GM23338 (cell line): ENCODE data around the gene LDLRAD3. TPM values are rescaled to one million over a fixed set of nuclear protein-coding genes. Genes with fewer than 3 reads are reported as not detected.

ENCODE experiments used
- ATAC-seq: fragments of 200-7000 bp; cut with Tn5 transposase; 3 replicates; pipeline ENCODE4 v1.9.1; 2020
- DNase-seq: peaks from one replicate; pipeline ENCODE4 v3.0.0-alpha.2; 2015; ENCODE audit warnings: low spot score
- H2AFZ ChIP-seq: fragments of 200-600 bp; sonication (generic); 2 replicates; pipeline ENCODE4 v1.8.0; 2016; ENCODE audit warnings: antibody characterized with exemption, mild to moderate bottlenecking, moderate library complexity
- H3F3A ChIP-seq: fragments of 200-600 bp; sonication (generic); replicated peaks from 2 replicates; pipeline ENCODE4 v1.8.0; 2017; ENCODE audit warnings: antibody characterized with exemption, mixed run types, low read depth
- H3K27ac ChIP-seq: fragments of 200-600 bp; sonication (generic); 2 replicates; pipeline ENCODE4 v1.6.1; 2016; ENCODE audit warnings: low read depth
- H3K27me3 ChIP-seq: fragments of 200-600 bp; sonication (generic); 2 replicates; pipeline ENCODE4 v1.8.0; 2016; ENCODE audit warnings: mild to moderate bottlenecking, mixed run types, moderate library complexity; ENCODE audit not compliant: insufficient read depth
- H3K36me3 ChIP-seq: fragments of 200-600 bp; sonication (generic); 2 replicates; pipeline ENCODE4 v1.8.0; 2016; ENCODE audit warnings: mild to moderate bottlenecking; ENCODE audit not compliant: insufficient read depth
- H3K4me1 ChIP-seq: fragments of 200-600 bp; sonication (generic); 2 replicates; pipeline ENCODE4 v1.8.0; 2016; ENCODE audit warnings: mild to moderate bottlenecking, moderate library complexity; ENCODE audit not compliant: insufficient read depth
- H3K4me2 ChIP-seq: fragments of 200-600 bp; sonication (generic); 2 replicates; pipeline ENCODE4 v1.7.1; 2017; ENCODE audit warnings: mixed run types
- H3K4me3 ChIP-seq: fragments of 200-600 bp; sonication (generic); 2 replicates; pipeline ENCODE4 v1.6.1; 2016; ENCODE audit warnings: mixed run types
- H3K79me2 ChIP-seq: fragments of 200-600 bp; sonication (generic); replicated peaks from 2 replicates; pipeline ENCODE4 v1.8.0; 2017; ENCODE audit warnings: mild to moderate bottlenecking; ENCODE audit not compliant: insufficient read depth
- H3K9me2 ChIP-seq: fragments of 200-600 bp; sonication (generic); 2 replicates; pipeline ENCODE4 v1.8.0; 2017; ENCODE audit not compliant: insufficient read depth
- H4K20me1 ChIP-seq: fragments of 200-600 bp; sonication (generic); replicated peaks from 2 replicates; pipeline ENCODE4 v1.8.0; 2017; ENCODE audit warnings: mild to moderate bottlenecking; ENCODE audit not compliant: insufficient read depth
- H3K27ac Mint-ChIP-seq: 2 replicates; pipeline ENCODE4 v1.8.0; 2020; ENCODE audit warnings: inconsistent platforms, mild to moderate bottlenecking, moderate library complexity, mixed read lengths
- H3K27me3 Mint-ChIP-seq: 3 replicates; pipeline ENCODE4 v1.8.0; 2022; ENCODE audit warnings: low read depth, mild to moderate bottlenecking, moderate library complexity, mixed read lengths, inconsistent platforms; ENCODE audit not compliant: insufficient read depth, poor library complexity
- H3K36me3 Mint-ChIP-seq: 3 replicates; pipeline ENCODE4 v1.8.0; 2021; ENCODE audit warnings: low read depth, mild to moderate bottlenecking, inconsistent platforms, moderate library complexity, mixed read lengths
- H3K4me1 Mint-ChIP-seq: 3 replicates; pipeline ENCODE4 v1.8.0; 2020; ENCODE audit warnings: mild to moderate bottlenecking, inconsistent platforms, mixed read lengths
- H3K4me3 Mint-ChIP-seq: 3 replicates; pipeline ENCODE4 v1.8.0; 2021; ENCODE audit warnings: moderate library complexity, mild to moderate bottlenecking, inconsistent platforms, mixed read lengths
- H3K9me3 Mint-ChIP-seq: 3 replicates; pipeline ENCODE4 v1.8.0; 2020; ENCODE audit warnings: moderate library complexity, mild to moderate bottlenecking, inconsistent platforms, mixed read lengths
- CREB1 ChIP-seq: fragments of 250-450 bp; sonication (Bioruptor Pico); IDR thresholded peaks from 2 replicates; pipeline ENCODE4 v1.5.0; 2020; ENCODE audit warnings: low read depth, mild to moderate bottlenecking, moderate library complexity
- ETS1 ChIP-seq: IDR thresholded peaks from 2 replicates; pipeline ENCODE4 v1.6.1; 2016; ENCODE audit warnings: antibody characterized with exemption
- EZH2 ChIP-seq: fragments of 200-600 bp; sonication (generic); IDR thresholded peaks from one replicate; pipeline ENCODE4 v1.8.0; 2017; ENCODE audit warnings: antibody characterized with exemption, mild to moderate bottlenecking, low read depth; ENCODE audit not compliant: unreplicated experiment
- EZH2phosphoT487 ChIP-seq: fragments of 200-600 bp; sonication (generic); IDR thresholded peaks from one replicate; pipeline ENCODE4 v1.8.1; 2018; ENCODE audit warnings: antibody characterized with exemption; ENCODE audit not compliant: unreplicated experiment
- JUNB ChIP-seq: IDR thresholded peaks from one replicate; pipeline ENCODE4 v1.6.1; 2016; ENCODE audit warnings: antibody characterized with exemption; ENCODE audit not compliant: unreplicated experiment
- NANOG ChIP-seq: IDR thresholded peaks from 2 replicates; pipeline ENCODE4 v1.6.1; 2016; ENCODE audit warnings: antibody characterized with exemption, borderline replicate concordance
- POLR2AphosphoS5 ChIP-seq: IDR thresholded peaks from 2 replicates; pipeline ENCODE4 v1.6.1; 2016; ENCODE audit warnings: antibody characterized with exemption, low read depth
- REST ChIP-seq: IDR thresholded peaks from one replicate; pipeline ENCODE4 v1.6.1; 2018; ENCODE audit warnings: antibody characterized with exemption; ENCODE audit not compliant: unreplicated experiment
- STAT1 ChIP-seq: IDR thresholded peaks from one replicate; pipeline ENCODE4 v1.6.1; 2016; ENCODE audit warnings: antibody characterized with exemption; ENCODE audit not compliant: unreplicated experiment
- ZNF114 ChIP-seq: fragments of 250-450 bp; sonication (Bioruptor Pico); IDR thresholded peaks from 2 replicates; pipeline ENCODE4 v1.5.0; 2020; ENCODE audit warnings: mild to moderate bottlenecking, moderate library complexity
- polyA plus RNA-seq: library from polyadenylated mRNA; unstranded; fragments of >200 nt; fragmentation: Nextera tagmentation; extraction: Ambion mirVana; gene quantifications from 2 replicates; pipeline ENCODE4 v1.2.1, GENCODE V29; 2016
- total RNA-seq: library from RNA; depleted of rRNA; stranded (reverse); fragments of >200 nt; shearing (Covaris generic); gene quantifications from 2 replicates; pipeline ENCODE4 v1.2.3, GENCODE V29; 2014
- TF ChIP-seq, protein P1 (sequence below): fragments of 250-450 bp; sonication (Bioruptor Pico); IDR thresholded peaks from 2 replicates; pipeline ENCODE4 v1.5.0; 2020; ENCODE audit warnings: mild to moderate bottlenecking, moderate library complexity
- TF ChIP-seq, protein P2 (sequence below), 2 experiments: fragments of 200-600 bp in 1 of 2; sonication (generic) in 1 of 2; conservative IDR thresholded peaks; 2 replicates each; pipeline versions ENCODE4 v1.5.1 to v1.6.1; 2016 to 2017; ENCODE audit warnings: antibody characterized with exemption in 2 of 2, low read depth in 2 of 2, mild to moderate bottlenecking in 2 of 2, moderate library complexity in 1 of 2

Gene LDLRAD3
- total and polyA plus RNA-seq, 2 experiments from 2014 or later = 8.5 to 19.4 TPM

- no peak overlapping the region for H3K27ac Mint-ChIP-seq
- Histone ChIP-seq H2AFZ (no peak overlapping the region), H3K4me2 (no peak overlapping the region), H3K79me2 (peaks cover 11% of the 10 kb centered on the region; the same call in 1 of the 2 replicates), H3F3A (no peaks in the 10 kb centered on the region), H3K36me3 (peaks cover 5% of the 10 kb centered on the region; the same call in 1 of the 2 replicates), H3K27me3 (no peaks in the 10 kb centered on the region), H4K20me1 (no peaks in the 10 kb centered on the region), H3K4me1 (peaks cover 12% of the 10 kb centered on the region), H3K9me2 (no peaks in the 10 kb centered on the region), H3K4me3 (no peak overlapping the region), H3K27ac (no peak overlapping the region)
- peaks cover 18% of the 10 kb centered on the region for H3K4me1 Mint-ChIP-seq
- no peak for ATAC-seq
- DNase-seq = no peak
- H3K4me3 Mint-ChIP-seq = no peak overlapping the region
- H3K36me3 Mint-ChIP-seq = peaks cover 45% of the 10 kb centered on the region
- H3K9me3 Mint-ChIP-seq = peaks cover 30% of the 10 kb centered on the region
- H3K27me3 Mint-ChIP-seq = peaks cover 2% of the 10 kb centered on the region
- TF ChIP-seq ZNF114 (no peak), NANOG (no peak), ETS1 (no peak), EZH2 (no peak), STAT1 (no peak), REST (no peak), JUNB (no peak), CREB1 (CRISPR knock-in tag) (no peak), POLR2AphosphoS5 (no peak), EZH2phosphoT487 (no peak)
- TF ChIP-seq, protein P1, sequence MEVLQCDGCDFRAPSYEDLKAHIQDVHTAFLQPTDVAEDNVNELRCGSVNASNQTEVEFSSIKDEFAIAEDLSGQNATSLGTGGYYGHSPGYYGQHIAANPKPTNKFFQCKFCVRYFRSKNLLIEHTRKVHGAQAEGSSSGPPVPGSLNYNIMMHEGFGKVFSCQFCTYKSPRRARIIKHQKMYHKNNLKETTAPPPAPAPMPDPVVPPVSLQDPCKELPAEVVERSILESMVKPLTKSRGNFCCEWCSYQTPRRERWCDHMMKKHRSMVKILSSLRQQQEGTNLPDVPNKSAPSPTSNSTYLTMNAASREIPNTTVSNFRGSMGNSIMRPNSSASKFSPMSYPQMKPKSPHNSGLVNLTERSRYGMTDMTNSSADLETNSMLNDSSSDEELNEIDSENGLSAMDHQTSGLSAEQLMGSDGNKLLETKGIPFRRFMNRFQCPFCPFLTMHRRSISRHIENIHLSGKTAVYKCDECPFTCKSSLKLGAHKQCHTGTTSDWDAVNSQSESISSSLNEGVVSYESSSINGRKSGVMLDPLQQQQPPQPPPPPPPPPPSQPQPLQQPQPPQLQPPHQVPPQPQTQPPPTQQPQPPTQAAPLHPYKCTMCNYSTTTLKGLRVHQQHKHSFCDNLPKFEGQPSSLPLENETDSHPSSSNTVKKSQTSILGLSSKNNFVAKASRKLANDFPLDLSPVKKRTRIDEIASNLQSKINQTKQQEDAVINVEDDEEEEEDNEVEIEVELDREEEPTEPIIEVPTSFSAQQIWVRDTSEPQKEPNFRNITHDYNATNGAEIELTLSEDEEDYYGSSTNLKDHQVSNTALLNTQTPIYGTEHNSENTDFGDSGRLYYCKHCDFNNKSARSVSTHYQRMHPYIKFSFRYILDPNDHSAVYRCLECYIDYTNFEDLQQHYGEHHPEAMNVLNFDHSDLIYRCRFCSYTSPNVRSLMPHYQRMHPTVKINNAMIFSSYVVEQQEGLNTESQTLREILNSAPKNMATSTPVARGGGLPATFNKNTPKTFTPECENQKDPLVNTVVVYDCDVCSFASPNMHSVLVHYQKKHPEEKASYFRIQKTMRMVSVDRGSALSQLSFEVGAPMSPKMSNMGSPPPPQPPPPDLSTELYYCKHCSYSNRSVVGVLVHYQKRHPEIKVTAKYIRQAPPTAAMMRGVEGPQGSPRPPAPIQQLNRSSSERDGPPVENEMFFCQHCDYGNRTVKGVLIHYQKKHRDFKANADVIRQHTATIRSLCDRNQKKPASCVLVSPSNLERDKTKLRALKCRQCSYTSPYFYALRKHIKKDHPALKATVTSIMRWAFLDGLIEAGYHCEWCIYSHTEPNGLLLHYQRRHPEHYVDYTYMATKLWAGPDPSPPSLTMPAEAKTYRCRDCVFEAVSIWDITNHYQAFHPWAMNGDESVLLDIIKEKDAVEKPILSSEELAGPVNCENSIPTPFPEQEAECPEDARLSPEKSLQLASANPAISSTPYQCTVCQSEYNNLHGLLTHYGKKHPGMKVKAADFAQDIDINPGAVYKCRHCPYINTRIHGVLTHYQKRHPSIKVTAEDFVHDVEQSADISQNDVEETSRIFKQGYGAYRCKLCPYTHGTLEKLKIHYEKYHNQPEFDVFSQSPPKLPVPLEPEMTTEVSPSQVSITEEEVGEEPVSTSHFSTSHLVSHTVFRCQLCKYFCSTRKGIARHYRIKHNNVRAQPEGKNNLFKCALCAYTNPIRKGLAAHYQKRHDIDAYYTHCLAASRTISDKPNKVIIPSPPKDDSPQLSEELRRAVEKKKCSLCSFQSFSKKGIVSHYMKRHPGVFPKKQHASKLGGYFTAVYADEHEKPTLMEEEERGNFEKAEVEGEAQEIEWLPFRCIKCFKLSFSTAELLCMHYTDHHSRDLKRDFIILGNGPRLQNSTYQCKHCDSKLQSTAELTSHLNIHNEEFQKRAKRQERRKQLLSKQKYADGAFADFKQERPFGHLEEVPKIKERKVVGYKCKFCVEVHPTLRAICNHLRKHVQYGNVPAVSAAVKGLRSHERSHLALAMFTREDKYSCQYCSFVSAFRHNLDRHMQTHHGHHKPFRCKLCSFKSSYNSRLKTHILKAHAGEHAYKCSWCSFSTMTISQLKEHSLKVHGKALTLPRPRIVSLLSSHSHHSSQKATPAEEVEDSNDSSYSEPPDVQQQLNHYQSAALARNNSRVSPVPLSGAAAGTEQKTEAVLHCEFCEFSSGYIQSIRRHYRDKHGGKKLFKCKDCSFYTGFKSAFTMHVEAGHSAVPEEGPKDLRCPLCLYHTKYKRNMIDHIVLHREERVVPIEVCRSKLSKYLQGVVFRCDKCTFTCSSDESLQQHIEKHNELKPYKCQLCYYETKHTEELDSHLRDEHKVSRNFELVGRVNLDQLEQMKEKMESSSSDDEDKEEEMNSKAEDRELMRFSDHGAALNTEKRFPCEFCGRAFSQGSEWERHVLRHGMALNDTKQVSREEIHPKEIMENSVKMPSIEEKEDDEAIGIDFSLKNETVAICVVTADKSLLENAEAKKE (CRISPR knock-in tag) = no peak
- TF ChIP-seq, protein P2, sequence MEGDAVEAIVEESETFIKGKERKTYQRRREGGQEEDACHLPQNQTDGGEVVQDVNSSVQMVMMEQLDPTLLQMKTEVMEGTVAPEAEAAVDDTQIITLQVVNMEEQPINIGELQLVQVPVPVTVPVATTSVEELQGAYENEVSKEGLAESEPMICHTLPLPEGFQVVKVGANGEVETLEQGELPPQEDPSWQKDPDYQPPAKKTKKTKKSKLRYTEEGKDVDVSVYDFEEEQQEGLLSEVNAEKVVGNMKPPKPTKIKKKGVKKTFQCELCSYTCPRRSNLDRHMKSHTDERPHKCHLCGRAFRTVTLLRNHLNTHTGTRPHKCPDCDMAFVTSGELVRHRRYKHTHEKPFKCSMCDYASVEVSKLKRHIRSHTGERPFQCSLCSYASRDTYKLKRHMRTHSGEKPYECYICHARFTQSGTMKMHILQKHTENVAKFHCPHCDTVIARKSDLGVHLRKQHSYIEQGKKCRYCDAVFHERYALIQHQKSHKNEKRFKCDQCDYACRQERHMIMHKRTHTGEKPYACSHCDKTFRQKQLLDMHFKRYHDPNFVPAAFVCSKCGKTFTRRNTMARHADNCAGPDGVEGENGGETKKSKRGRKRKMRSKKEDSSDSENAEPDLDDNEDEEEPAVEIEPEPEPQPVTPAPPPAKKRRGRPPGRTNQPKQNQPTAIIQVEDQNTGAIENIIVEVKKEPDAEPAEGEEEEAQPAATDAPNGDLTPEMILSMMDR (conservative IDR thresholded peaks at IDR 0.05; ENCODE audit: low read depth in 2 of 2) = no peak
Observed at GRCh38 chr11:36077368-36077767, 133.5 kb downstream of the LDLRAD3 start.
